Duodenal mucosa (tissue), 2 donors: Measurements from ENCODE around the gene HMCN2.

Experiments used
- H3K27ac ChIP-seq: one replicate; pipeline ENCODE4 v1.7.0; 2013; ENCODE audit warnings: low read depth, low read length
- H3K27me3 ChIP-seq, 2 donors: one replicate each; pipeline ENCODE4 v1.7.0; 2013; ENCODE audit warnings: low read length in 2 of 2, control low read depth in 1 of 2; ENCODE audit not compliant: insufficient read depth in 2 of 2, control insufficient read depth in 1 of 2
- H3K36me3 ChIP-seq, 2 donors: one replicate each; pipeline ENCODE4 v1.7.0; 2013; ENCODE audit warnings: low read length in 2 of 2, control low read depth in 1 of 2; ENCODE audit not compliant: insufficient read depth in 2 of 2, control insufficient read depth in 1 of 2
- H3K4me1 ChIP-seq, 2 donors: one replicate each; pipeline ENCODE4 v1.7.0; 2013; ENCODE audit warnings: low read length in 2 of 2, control low read depth in 1 of 2; ENCODE audit not compliant: insufficient read depth in 2 of 2, control insufficient read depth in 1 of 2
- H3K4me3 ChIP-seq, 2 donors: one replicate each; pipeline ENCODE4 v1.7.0; 2013; ENCODE audit warnings: low read length in 2 of 2, low read depth in 1 of 2
- H3K9ac ChIP-seq, 2 donors: one replicate each; pipeline ENCODE4 v1.7.0; 2013; ENCODE audit warnings: low read length in 2 of 2, low read depth in 1 of 2
- H3K9me3 ChIP-seq, 2 donors: one replicate each; pipeline ENCODE4 v1.7.0; 2013; ENCODE audit warnings: low read length in 2 of 2, control low read depth in 1 of 2; ENCODE audit not compliant: control insufficient read depth in 1 of 2

HMCN2 gene

DNA sequence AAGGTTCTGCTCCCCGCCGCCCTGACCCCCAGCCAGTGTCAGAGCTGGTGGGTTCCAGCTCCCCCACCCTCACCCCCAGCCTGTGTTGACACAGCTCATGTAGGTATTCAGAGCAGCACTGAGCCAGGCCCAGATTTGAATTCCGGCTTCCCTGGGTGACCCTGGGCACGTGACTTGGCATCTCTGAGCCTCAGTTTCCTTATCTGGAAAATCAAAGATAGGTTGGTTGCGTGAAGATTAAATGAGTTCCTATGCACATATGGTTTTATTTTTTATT lies 42.0 kb downstream of the HMCN2 start:
- H3K4me3 ChIP-seq = no peak overlapping the region
- H3K36me3 ChIP-seq = no peaks in the 10 kb centered on the region
- H3K27me3 ChIP-seq = no peaks in the 10 kb centered on the region
- no peaks in the 10 kb centered on the region for H3K4me1 ChIP-seq
- no peaks in the 10 kb centered on the region for H3K9me3 ChIP-seq
- H3K9ac ChIP-seq = no peak overlapping the region
- H3K27ac ChIP-seq = no peak overlapping the region

DNA sequence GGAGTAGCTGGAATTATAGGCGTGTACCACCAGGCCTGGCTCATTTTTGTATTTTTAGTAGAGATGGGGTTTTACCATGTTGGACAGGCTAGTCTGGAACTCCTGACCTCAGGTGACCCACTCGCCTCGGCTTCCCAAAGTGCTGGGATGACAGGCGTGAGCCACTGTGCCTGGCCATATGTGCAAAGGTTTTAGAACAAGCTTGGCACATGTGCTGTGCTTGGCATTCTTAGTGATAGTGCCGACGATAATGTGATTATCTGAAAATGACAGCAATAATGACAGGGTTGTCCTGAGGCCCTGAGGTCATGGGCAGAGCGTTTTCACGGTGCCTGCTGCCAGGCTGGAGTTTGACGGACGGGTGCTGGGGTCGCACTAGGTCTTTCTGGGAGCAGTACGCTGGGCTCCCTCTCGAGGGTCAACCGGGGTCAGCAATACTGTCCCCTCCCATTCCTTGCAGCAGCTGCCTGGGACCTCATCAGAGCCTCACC lies 42.6 kb downstream of the HMCN2 start:
- H3K4me1 ChIP-seq = no peaks in the 10 kb centered on the region
- no peaks in the 10 kb centered on the region for H3K36me3 ChIP-seq
- no peaks in the 10 kb centered on the region for H3K27me3 ChIP-seq
- H3K27ac ChIP-seq = no peak overlapping the region
- no peak overlapping the region for H3K4me3 ChIP-seq
- H3K9me3 ChIP-seq = no peaks in the 10 kb centered on the region
- no peak overlapping the region for H3K9ac ChIP-seq

DNA sequence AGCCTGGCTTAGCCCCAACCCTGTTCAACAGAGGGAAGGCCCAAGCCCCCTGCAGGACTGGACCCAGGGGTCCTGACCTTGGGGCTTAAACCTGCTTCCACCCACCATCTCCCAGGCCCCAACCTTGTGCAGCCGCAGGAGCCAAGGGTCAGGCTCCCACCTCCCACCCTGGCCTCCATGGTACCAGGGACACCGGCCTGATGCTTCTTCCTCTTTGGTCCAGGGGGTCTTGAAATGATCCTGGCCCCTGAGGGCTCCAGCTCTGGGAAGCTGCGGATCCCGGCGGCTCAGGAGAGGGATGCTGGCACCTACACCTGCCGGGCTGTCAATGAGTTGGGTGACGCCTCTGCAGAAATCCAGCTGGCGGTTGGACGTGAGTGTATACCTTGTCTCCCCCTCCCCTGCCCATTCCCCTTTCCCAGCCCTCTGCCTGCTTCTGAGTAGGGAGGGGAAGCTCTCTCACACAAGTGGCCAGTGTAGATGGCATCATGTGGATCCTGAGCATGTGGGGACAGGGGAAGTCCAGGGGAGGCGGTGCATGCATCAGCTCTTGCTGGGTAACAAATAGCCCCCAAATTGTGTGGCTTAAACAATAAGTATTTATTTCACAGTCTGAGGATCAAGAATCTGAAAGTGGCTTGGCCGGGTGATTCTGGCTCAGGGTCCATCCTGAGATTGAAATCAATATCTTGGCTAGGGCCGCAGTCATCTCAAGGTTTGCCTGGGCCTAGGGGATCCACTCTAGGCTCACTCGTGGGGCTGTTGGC lies 44.3 kb downstream of the HMCN2 start:
- no peak overlapping the region for H3K4me3 ChIP-seq
- H3K9ac ChIP-seq = no peak overlapping the region
- H3K27ac ChIP-seq = no peak overlapping the region
- no peaks in the 10 kb centered on the region for H3K9me3 ChIP-seq
- no peaks in the 10 kb centered on the region for H3K27me3 ChIP-seq
- H3K36me3 ChIP-seq = no peaks in the 10 kb centered on the region
- no peaks in the 10 kb centered on the region for H3K4me1 ChIP-seq

DNA sequence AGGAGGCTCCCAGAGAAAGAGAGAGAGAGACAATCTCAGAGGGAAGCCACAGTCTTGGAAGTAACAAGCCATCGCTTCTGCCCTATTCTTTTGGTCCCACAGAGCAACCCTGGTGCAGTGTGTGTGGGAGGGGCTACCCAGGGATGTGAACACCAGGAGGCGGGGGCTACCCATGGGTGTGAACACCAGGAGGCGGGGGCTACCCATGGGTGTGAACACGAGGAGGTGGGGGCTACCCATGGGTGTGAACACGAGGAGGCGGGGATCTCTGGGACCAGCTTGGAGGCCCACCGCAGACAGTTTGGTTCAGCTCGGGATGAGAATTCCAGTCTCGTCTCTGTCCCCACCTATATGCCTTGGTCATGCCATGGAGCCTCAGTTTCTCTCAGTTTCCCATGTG lies 44.9 kb downstream of the HMCN2 start:
- Histone ChIP-seq H3K9me3 (no peaks in the 10 kb centered on the region), H3K36me3 (no peaks in the 10 kb centered on the region), H3K27ac (no peak overlapping the region), H3K4me1 (no peaks in the 10 kb centered on the region), H3K4me3 (no peak overlapping the region), H3K9ac (no peak overlapping the region), H3K27me3 (no peaks in the 10 kb centered on the region)

DNA sequence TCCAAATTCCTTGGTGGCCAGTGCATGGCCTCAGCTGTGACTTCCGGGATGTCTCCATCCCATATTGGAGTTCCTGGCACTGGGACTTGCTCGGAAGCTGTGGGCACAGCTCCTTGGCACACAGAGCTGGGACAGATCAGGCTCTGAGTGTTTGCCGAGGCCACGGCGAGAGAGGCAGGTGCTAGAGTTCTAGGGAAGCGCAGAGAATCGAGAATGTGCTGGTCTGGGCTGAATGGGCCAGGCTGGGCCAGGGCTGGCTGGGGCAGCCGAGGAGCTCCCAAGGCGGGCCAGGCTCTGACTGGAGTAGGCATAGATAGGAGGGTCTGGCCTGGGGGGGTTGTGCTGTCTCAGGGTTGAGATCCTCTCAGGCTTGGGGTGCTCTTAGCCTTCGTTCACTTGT lies 45.4 kb downstream of the HMCN2 start:
- no peak overlapping the region for H3K27ac ChIP-seq
- H3K4me3 ChIP-seq = no peak overlapping the region
- no peak overlapping the region for H3K9ac ChIP-seq
- H3K4me1 ChIP-seq = no peaks in the 10 kb centered on the region
- H3K9me3 ChIP-seq = no peaks in the 10 kb centered on the region
- no peaks in the 10 kb centered on the region for H3K36me3 ChIP-seq
- H3K27me3 ChIP-seq = peaks cover 0 to 3% of the 10 kb centered on the region in 2 donors

DNA sequence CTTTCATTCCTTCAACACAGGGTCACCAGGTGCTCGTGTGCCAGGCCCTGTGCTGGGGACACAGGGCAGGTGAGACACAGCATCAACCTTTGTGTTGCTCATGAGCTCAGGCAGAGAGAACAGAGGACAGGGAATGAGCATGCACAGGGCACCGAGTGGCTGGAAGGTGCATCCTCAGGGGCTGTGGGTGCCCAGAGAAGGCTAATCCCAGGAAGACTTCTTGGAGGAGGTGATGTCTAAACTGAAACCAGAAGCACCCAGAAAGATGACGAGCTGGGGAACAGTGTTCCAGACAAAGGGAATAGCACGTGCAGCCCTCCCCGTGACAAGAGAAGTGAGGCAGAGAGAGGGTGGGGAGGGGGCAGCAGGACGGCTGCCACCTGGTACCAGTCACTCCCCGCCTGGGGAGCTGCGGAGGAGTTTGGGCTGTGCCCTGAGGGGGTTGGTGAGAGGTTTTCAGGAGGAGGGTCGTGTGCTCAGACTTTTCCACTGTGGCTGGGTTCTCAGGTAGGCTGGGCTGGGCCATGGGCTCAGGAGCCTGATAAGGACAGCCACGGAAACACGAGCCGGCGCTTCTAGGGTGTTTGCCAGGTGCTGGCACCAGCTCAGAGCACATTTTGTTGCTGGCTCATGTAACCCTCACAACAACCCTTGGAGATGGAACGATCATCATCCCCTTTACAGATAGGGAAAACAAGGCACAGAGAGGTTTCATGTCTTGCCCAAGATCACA lies 46.0 kb downstream of the HMCN2 start:
- Histone ChIP-seq H3K36me3 (no peaks in the 10 kb centered on the region), H3K4me3 (no peak overlapping the region), H3K9ac (no peak overlapping the region), H3K27me3 (peaks cover 0 to 5% of the 10 kb centered on the region in 2 donors), H3K9me3 (no peaks in the 10 kb centered on the region), H3K4me1 (no peaks in the 10 kb centered on the region), H3K27ac (no peak overlapping the region)

DNA sequence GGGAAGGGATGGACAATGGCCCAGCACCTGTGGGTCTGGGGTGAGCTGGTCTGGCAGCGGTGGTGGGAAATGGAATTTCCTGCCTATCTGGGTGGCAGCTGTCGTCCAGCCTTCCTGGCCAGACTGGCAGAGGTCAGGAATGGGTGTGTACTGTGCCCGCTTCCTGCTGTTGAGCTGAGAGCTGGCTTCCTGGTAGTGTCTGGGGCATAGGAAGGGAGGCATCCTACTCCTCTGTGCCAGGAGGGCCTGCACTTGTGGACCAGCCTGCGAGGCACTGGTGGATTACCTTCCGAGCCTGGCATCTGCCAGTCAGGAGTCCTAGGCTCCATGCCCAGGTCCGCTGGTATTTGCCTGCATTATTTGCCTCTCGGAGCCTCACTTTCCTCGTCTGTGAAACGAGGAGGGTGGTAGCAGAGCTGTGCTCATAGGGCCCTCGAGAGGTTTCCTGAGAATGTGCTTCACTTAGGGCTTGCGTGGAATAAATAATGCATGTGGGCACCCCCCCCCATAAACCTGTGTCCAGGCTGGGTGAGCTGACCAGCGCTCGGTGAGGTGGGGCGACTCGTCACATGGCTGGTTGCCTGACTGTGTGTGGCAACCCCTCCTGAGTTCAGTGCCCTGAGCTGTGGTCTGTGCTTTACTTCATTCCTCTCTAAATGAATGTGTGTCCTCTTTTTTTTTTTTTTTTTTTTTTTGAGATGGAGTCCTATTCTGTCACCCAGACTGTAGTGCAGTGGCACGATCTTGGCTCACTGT lies 47.7 kb downstream of the HMCN2 start:
- Histone ChIP-seq H3K27me3 (peaks cover 0 to 5% of the 10 kb centered on the region in 2 donors), H3K27ac (no peak overlapping the region), H3K4me1 (no peaks in the 10 kb centered on the region), H3K36me3 (no peaks in the 10 kb centered on the region), H3K9ac (no peak overlapping the region), H3K9me3 (no peaks in the 10 kb centered on the region), H3K4me3 (no peak overlapping the region)

DNA sequence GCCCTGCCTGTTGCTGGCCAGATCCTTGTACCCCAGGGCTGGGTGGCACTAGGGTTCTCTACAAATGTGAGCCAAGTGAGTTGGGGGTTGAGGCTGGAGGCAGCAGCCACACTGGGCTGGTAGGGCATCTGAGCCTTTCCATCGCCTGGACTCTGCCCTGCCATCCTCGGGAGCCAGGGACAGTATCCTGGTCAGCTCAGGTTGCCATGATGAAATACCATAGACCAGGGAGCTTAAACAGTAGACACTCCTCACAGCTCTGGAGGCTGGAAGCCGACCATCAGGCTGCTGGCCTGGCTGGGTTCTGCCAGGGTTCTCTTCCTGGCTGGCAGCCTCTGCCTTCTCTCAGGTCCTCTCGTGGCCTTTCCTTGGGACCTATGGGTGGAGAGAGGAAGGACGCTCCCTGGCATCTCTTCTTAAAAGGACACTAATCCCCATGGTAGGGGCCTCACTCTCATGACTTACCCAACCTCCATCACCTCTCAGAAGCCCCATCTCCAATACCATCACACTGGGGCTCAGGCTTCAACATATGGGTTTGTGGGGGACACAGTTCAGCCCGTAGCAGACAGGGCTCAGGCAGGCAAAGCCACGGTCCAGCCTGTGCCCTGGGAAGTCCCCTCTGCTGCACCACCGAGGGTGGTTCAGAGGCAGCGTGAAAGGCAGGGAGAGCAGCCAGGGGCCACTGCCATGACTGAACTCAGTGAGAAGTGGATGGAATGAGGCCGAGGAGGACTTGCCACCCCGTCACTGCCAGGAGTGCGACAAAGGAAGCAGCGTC lies 50.1 kb downstream of the HMCN2 start:
- Histone ChIP-seq H3K4me1 (no peaks in the 10 kb centered on the region), H3K27me3 (peaks cover 10 to 11% of the 10 kb centered on the region in 2 donors), H3K36me3 (no peaks in the 10 kb centered on the region), H3K4me3 (no peak overlapping the region), H3K9me3 (no peaks in the 10 kb centered on the region), H3K9ac (no peak overlapping the region), H3K27ac (no peak overlapping the region)

DNA sequence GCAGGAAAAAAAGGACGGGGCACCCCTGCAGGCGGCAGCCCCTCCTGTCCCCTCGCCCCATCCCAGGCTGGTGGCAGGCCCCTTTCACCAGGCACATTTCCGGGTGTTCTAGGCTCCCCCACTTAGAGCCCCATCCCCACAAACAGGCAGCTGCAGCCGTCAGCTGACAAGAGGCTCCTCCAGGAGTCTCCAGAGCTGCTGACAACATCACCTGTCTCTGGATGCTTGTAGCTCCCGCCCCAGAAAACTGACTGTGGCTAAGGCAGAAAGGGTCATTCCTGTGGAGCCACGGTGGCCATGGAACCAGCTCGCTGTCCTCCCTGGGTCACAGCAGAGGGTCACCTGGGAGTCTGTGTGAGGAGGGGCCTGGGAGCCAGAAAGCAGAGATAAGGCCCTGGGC lies 50.9 kb downstream of the HMCN2 start:
- peaks cover 18 to 19% of the 10 kb centered on the region in 2 donors for H3K27me3 ChIP-seq

More for the DNA sequence above, 50.9 kb downstream of the HMCN2 start:
- Histone ChIP-seq H3K4me3 (no peak overlapping the region), H3K36me3 (no peaks in the 10 kb centered on the region), H3K9ac (no peak overlapping the region), H3K4me1 (no peaks in the 10 kb centered on the region), H3K27ac (no peak overlapping the region), H3K9me3 (no peaks in the 10 kb centered on the region)
